ENCODE measurements around the gene DCTN3.

The DCTN3 gene

DNA sequence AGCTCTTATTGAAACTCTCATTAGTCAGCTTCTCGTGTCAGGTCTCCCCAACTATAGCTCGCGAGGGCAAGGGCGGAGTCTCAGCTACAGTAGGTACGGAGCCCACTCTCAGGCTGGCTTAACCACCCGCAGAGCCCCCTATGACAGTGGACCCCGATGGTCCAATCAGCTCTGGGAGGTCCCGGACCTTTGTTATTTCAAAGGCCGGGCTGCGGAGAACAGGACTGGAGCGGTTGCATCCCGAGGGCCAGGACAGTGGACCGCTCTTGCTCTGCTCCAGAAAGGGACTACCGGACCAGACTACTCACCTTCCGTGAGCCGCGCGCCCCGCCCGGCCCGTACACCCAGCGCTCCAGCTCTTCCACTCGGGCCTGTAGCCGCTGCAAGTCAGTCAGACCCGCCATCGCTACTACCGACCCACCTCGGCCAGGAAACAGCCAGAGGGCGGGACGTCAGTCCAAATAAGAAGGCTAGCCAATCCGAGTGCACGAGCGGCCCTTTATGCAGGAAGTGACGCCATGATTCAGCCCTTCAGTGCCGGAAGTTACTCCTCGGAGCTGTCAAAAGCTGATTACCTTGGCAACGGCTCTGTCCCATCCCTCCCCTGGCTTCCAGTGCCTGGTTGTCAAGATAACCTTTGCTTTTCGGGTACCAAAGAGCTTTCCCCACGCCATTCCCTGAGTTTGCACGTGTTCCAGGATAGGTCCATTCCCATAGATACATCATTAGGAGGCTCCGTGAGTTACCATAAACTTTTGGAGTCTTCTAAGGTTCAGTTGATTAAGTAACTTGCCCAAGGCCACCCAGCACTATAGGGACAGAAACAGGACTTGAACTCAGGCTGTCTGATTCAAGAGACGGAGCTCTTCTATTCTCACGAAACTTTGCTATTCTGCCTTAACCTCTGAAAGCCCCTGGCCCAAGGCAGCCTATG, at the start of gene DCTN3:
TSS of gene DCTN3 (minus strand) at position 435 of the 934 bp plus-strand sequence. CDS start at position 404, 31 bp downstream.
- DNase-seq: peak; percentile 84 to 95

DNA sequence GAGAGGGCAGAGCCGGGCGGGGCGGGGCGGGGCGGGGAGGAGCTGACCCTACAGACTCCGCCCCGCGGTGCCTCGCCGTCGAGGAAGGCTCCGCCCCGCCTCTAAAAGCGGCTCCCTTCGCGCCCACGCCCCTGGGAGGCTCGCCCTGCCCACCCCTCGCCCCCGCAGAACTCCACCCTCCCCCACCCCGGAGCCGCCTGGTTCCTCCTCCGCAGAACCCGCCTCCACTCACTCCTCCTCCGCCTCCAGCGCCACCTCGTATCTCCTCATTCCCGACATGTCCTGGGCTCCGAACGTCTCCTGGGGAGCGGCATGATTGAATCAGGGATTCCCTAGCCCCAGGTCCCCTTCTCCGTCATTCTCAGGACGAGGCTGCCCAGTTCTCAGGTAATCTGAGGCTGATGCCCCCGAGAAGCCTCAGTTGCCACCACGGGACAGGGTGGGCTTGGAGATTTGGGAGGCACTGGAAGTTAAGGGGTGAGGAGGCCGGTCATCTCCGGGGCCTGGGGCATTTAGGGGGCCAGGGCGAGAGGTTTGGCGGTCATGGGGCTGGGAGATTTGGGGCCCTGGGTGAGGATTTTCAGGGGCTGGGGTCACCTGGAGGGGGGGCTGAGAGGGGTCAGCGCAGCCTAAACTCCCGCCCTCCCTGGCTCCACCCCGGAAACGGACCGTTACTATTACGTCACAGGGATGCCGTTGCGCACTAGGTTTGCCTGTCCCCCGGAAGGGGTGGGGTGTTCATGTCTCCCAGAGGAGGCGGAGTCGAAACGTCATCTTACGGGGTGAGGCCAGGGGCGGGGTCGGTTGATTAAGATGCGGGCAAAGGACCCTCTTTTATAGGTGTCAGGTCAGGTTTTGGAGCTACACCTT, 45.3 kb upstream of the DCTN3 start:
- peak; percentile 77 to 91 for DNase-seq

DNA sequence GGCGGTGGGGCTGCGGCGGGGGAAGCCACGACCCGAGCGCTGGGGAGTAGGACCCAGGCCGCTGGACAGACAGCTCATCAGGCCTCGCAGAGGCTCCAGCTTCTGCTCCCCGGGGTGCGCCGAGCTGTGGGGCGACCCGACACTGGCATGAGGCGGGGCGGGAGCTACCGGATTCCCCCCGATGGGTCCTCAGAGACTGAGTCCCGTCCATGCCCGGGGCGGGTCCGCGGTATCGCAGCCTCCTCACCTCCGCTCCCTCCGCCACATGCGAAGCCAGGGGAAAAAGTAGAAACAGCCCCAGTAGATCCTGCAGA, 44.7 kb upstream of the DCTN3 start:
- no peak for DNase-seq

DNA sequence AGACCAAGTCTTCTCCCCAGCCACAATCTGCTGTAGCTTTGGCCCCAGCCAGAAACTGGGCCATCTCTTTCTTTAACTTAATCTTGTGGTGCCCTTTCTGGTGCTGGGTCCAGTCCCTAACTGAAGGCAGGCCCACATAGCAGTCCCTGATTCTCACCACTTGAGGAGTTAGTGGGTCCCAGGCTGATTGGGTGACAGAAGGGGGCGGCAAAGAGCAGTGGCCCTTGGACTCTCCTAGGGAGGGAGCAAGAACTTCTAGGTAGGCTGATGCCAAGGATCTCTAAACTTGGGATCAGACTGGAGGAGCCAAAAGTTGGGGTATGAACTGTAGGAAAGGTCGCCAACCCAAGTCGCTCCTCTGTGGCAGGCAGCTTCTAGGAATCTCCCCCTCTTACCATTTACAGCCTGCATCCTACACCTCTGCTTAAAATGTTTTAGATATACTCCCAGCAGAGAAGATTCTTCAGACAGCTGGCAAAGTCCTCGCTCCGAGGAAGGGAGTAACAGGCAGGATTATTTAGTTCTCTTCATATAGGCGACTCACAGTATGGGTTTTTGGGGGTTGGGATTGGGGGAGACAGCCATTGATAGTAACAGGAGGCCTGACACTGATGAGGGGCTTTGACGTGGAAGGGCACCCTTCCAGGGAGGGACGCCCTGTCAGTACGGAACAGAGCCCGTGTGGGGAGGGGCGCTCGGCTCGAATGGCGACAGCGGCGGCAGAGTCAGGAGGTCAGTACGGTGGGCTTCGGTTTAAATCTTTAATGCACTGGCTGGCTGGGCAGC, 44.2 kb upstream of the DCTN3 start:
- DNase-seq: peak; percentile 52 to 70

DNA sequence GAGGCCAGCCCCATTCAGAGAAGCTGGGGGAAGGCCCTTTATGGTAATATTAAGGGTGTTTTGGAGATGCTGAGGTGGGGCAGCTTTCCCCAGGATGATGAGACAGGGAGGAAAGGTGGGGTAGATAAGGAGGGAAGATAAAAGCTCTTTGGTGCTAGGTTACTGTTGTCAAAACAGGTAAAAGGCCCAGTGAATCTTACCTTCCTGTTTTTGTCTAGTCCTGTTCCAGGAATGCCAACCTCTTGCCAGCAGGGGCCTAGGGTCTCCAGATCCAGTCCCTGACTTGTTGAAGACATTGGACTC, 43.0 kb upstream of the DCTN3 start:
- DNase-seq: no peak

DNA sequence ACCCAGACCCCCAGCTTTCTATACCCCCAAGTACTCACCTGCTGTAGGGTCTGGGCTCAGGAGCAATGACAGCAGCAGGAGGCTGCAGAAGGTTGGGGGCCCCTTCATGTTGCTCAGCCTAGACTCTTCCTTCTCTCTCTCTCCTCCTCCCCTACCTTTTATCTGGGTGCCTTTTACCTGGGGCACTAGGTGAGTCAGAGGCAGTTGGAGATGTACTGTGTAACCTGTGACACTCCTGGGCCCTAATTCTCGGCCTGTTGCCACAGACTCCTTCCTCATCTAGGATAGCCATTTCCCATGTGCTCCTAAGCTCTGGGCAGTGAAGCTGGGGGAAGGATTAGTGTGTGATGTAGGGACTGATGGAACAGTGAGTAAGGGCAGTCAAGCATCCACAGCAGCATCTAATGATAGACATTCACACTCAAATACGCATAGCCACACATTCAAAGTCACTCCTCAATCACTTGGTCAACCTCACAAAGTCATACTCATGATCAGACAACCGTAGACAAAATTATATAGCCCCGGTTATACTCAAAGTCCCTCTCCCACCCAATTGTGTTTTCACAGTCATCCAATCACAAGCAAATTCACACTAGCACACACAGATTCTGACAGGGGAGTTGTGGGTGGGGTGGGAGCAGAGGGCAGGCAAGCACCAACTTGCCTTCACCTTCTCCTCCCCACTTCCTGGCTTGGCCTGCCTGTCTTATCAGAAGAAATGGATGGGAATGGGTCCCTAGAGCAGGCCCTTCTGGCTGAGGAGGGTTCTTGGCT, 42.4 kb upstream of the DCTN3 start, which contains the start of gene CCL27:
TSS of gene CCL27 (minus strand) at position 132 of the 777 bp plus-strand sequence. CDS start at position 108, 24 bp downstream.
- DNase-seq: no peak

DNA sequence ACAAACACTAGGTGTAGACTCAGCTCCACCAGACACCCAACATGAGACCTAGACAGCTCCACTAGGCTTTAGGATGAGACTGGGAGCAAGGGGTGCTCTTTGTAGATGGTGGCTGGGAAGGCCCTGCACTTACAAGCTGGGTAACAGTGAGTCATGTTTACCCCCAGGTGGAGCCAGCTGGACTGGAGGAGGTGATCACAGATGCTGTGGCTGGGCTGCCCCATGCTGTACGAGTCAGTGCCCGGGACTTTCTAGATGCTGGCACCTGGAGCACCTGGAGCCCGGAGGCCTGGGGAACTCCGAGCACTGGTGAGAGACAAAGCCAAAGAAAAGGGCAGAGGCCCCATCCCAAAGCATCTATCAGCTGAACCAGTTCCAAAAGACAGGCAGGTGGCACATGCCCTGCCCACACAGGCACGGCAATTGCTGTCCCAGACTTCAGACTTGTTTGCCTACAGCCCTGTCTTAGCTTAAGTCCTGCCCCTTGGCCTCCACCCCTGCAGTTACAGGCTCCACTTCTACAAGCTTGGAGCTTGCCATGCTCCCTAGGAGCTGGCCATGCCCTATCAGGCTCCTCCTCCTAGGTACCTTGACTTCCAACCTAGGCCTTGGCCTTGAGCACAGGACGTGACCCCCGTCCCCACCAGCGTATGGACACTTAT, 39.4 kb upstream of the DCTN3 start:
- DNase-seq: no peak

DNA sequence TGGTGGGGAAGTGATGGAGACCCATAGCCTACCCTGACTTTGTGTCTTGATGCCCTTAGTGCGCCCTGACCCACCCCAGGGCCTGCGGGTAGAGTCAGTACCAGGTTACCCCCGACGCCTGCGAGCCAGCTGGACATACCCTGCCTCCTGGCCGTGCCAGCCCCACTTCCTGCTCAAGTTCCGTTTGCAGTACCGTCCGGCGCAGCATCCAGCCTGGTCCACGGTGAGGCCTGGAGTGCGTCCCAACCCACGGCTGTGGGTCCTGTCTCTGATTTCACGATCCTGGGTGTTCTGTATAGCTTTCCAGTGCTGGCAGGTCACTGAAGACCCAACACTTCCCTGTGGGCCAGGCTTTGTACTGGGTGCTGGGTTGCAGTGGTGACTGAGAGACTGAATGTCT, 38.2 kb upstream of the DCTN3 start:
- no peak for DNase-seq

DNA sequence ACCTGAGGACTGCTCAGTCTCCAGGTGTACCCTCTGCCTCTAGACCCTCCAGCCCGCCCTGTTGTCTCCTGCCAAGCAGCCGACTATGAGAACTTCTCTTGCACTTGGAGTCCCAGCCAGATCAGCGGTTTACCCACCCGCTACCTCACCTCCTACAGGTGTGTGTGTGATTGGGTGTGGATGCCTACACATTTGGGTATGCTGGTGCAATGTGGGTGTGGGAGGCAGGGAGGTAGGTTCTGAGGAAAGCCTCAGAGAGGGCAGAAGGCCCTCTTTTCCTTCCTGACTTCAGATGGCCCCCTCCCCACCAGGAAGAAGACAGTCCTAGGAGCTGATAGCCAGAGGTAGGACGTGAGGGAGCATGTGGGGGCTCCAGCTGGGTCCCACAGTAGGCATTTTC, 36.7 kb upstream of the DCTN3 start:
- no peak for DNase-seq

DNA sequence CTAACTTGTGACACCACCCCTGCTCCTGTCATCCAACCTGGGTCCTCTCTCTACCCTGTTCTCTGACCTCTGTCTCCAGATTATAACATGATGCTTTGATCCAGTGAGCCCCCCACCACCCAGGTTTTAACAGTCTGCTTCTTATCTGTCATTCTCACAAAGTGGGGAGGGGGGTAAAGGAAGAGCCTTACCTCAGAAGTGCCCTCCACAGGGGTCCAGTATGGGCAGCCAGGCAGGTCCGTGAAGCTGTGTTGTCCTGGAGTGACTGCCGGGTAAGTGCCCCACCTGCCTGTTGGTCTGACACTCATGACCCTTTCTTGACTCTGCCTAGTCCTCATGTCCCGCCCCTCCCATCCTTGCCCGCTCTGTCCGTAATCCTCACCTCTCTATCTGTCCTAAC, 35.1 kb upstream of the DCTN3 start:
- no peak for DNase-seq

DNA sequence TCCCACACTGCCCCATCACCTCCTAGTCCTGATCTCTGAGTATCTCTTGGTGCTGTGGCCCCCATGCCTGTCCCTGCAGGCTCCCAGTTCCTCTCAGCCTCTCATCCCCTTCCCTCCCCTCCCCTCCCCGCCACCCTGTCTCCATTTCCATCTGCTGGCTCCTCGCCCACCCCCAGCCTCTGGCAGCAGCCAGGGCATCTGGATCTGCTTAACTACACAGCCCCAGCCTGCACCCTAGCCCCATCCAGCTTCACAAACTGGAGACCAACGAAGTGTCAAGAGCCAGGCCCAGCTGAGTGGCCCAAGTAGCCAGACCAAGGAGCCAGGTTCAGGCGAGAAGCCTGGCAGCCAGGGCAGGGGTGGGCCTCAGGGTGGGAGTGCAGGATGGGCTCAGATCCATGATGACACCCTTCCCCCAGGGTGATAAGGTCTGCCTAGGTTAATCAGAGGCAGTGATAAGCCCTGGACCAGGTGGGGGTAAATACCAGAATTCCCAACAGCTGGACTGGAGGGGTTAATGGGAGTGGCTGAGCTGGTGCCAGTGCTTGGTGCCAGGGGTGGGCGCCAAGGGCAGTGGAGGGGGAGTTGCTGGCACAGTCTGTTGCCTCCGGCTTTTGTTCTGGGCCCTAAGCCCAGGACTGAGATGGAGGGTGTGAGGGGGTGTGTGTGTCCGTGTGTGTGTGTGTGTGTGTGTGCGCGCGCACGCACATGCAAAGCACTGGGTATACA, 34.2 kb upstream of the DCTN3 start:
- DNase-seq: peak; percentile 83 to 90

DNA sequence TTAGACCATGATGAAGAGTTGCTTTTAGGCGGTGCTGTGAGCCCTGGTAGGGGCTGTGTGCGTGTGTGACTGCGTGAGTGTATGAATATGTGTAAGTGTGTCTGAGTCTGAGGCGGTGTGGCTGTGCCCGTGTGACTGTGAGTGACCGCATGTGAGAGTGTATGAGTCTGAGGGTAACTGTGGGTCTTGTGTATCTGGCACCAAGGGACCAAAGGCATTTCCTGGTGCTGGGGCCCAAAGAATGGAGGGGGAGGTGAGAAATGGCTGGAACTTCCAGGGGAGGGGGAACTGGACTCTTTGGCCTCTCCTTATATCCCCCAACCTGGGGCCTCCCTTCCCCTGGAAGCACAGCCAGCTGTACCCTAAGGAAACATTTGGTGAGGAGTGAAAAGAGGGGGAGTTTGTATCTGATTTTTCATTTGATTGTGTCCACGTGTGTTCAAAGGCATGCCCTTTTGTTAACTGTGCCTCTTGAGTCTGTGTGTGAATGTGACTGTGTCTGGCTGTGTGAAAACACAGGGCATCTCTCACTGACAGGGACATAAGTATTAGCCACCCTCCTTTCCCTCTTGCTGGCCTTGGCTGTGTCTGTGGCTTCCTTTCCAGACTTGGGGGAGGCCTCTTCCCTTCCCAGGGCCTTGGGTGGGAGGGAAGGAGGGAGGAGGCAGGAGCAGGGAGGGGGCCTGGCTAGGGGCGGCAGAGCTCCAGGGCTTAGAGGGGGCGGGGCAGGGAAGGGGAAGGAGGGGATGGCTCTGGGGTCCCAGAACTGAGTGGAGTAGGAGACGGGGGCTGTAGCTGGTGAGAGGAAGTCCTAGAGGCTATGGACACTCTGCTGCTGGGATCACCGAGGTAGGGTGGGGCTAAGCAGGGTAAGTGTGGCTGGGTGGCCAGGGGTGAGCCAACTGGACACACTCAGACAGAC, 33.1 kb upstream of the DCTN3 start:
- peak; percentile 43 to 55 for DNase-seq

DNA sequence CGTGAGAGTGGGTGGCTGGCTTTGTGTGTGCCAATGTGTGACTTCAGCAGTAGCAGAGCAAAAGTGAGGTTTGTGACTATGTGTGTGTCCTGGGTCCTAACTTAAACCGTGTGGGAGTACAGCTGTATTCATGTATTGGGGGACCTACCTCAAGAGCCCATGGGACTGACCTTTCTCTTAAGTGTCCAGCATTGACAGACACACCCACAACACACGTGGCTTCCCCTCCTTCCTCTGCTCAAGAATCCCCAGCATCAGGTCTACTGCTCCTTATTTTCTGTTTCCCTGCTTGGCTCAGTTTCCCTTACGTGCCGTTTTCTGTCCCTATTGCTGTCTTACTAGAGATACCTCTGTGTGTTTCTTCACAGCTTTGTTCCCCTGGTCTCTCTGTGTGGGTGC, 32.3 kb upstream of the DCTN3 start:
- DNase-seq: no peak

DNA sequence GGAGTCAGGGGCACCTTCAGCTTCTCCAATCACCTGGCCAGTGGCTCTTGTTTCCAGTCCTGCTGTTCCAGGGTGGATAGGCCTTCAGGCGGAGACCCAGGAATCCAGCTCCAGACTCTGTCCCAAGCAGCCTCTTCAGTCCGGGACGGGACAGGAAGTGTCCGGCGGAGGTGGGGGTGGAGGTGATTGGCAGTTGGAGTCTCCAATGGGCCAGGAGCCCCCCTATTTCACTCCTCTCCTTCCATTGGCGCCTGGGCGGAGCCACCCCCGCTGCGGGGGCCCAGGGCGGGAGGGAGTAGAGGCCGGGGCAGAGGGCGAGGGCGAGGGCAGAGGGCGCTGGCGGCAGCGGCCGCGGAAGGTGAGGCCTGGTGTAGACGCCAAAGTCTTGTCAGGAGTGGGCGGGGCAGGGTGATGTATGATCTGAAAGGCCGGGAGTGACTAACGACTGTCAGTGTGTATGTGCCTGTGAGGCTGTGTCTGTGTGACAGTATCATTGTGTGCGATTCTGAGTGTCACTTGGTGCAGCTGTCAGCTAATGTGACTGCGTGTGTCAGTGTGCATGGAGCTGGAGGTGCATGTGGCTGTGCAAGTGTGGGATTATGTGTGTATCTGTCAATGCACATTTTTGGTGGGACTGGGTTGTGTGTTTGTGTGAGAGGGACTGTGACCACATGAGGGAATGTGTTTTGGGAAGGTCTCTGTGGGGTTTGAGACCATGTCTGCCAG, 31.7 kb upstream of the DCTN3 start, which contains the start of gene IL11RA:
TSS of gene IL11RA (plus strand) at position 310 of the 726 bp plus-strand sequence. CDS start 3,033 bp downstream, outside the sequence.
- DNase-seq: no peak

DNA sequence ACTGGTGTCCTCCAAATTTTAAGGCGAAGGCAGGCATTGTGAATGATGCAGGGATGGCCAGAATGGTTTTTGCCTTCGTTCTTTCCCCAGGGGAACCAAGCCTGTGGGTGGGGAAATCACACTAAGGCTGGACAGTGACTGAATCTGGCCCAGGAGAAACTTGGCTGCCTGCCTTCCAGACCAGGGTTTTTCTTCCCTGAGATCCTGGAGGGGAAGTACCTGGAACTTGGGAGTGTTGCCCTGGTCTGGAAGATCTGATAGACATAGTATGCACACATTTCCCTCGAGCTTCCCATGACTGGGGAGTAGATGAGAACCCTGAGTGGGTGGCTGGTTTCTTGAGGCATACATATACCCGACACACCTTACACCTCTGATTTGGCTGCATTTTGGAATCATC, 31.0 kb upstream of the DCTN3 start:
- DNase-seq: no peak

DNA sequence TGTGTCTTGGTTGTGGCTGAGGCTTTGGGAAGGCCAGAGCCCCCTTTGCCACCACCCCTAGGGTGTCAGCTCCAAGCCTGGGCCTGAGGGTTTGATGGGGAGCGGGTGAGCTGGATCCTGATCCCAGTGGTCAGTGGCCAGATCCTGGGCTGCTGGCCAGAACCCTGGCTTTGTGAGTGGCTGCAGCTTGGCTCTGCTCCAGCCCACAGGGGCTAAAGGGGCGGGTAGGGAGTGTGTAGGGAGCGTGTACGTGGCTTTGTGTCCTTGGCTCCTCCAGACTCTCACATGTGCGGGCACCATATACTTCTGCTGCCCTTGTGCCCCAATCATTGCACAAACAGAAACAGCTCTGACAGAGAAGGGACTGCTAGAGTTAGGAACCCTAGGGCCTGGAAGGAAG, 30.5 kb upstream of the DCTN3 start:
- no peak for DNase-seq

DNA sequence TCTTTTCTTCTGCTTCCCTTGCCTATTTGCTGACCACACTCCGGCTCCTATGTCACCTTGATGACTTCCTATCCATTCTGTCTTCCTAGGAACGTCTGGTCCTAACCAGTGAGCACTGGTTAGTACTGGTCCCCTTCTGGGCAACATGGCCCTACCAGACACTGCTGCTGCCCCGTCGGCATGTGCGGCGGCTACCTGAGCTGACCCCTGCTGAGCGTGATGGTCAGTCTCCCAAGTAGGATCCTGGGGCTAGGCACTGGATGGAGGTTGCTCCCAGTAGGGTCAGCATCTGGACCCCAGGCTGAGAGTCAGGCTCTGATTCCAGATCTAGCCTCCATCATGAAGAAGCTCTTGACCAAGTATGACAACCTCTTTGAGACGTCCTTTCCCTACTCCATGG, 28.4 kb upstream of the DCTN3 start:
- DNase-seq: no peak

DNA sequence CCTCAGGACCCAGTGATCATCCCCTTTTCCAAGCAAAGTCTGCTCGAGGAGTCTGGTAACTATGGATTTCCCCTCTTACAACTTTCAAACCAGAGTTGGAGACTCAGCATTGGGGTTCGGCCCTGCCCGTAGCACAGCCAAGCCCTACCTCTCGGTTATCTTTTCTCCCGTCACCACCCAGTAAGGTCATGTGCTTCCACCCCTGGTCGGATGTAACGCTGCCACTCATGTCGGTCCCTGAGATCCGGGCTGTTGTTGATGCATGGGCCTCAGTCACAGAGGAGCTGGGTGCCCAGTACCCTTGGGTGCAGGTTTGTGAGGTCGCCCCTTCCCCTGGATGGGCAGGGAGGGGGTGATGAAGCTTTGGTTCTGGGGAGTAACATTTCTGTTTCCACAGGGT, 27.4 kb upstream of the DCTN3 start:
- DNase-seq: no peak

DNA sequence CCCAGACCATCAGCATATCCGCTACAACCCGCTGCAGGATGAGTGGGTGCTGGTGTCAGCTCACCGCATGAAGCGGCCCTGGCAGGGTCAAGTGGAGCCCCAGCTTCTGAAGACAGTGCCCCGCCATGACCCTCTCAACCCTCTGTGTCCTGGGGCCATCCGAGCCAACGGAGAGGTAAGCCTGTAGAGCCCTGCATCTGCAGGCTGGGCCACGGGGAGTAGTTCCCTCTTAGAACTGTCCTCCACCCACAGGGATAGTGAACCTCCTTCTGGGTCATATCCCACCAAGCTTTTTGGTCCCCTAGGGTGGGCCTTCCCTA, 26.7 kb upstream of the DCTN3 start:
- no peak for DNase-seq
